Measurements from ENCODE around the gene NUMB.

NUMB gene

GRCh38 chr14:73259837-73260236 is 198.5 kb downstream of the NUMB start:
- H2AFZ ChIP-seq (ENCODE audit: low read depth): no peak overlapping the region
- no peaks in the 10 kb centered on the region for H4K20me1 ChIP-seq (ENCODE audit: insufficient read depth)
- H3K4me3 ChIP-seq (IDR thresholded peaks at IDR 0.05; ENCODE audit: insufficient read depth, low read depth, low read length): no peak overlapping the region
- no peaks in the 10 kb centered on the region for H3K27me3 ChIP-seq (ENCODE audit: insufficient read depth, low read depth)
- TF ChIP-seq CTCF (conservative IDR thresholded peaks at IDR 0.05; ENCODE audit: low read depth, low read length): no peak
- H3K27ac ChIP-seq: no peak overlapping the region
- no peak overlapping the region for H3K9ac ChIP-seq
- H3K79me2 ChIP-seq (ENCODE audit: insufficient read depth, low read depth): no peaks in the 10 kb centered on the region
- no peaks in the 10 kb centered on the region for H3K36me3 ChIP-seq (ENCODE audit: insufficient read depth)
- no peaks in the 10 kb centered on the region for H3K4me1 ChIP-seq (ENCODE audit: low read depth, poor library complexity, severe bottlenecking)
- no peak overlapping the region for H3K4me2 ChIP-seq

- Histone ChIP-seq H3K4me3 (IDR thresholded peaks at IDR 0.05; ENCODE audit: insufficient read depth, low read depth, low read length) (no peak overlapping the region), H3K27me3 (ENCODE audit: insufficient read depth, low read depth) (no peaks in the 10 kb centered on the region), H3K4me2 (no peak overlapping the region), H3K9ac (no peak overlapping the region), H3K36me3 (ENCODE audit: insufficient read depth) (no peaks in the 10 kb centered on the region), H4K20me1 (ENCODE audit: insufficient read depth) (no peaks in the 10 kb centered on the region), H3K4me1 (ENCODE audit: low read depth, poor library complexity, severe bottlenecking) (no peaks in the 10 kb centered on the region), H2AFZ (ENCODE audit: low read depth) (no peak overlapping the region), H3K79me2 (ENCODE audit: insufficient read depth, low read depth) (no peaks in the 10 kb centered on the region), H3K27ac (no peak overlapping the region)
- no peak for TF ChIP-seq CTCF (conservative IDR thresholded peaks at IDR 0.05; ENCODE audit: low read depth, low read length)
Measured at GRCh38 chr14:73258845-73259611, 199.3 kb downstream of the NUMB start.

GRCh38 chr14:73258076-73258475 is 200.3 kb downstream of the NUMB start:
- Histone ChIP-seq H3K4me2 (no peak overlapping the region), H3K27me3 (ENCODE audit: insufficient read depth, low read depth) (no peaks in the 10 kb centered on the region), H3K4me1 (ENCODE audit: low read depth, poor library complexity, severe bottlenecking) (no peaks in the 10 kb centered on the region), H3K79me2 (ENCODE audit: insufficient read depth, low read depth) (no peaks in the 10 kb centered on the region), H3K27ac (no peak overlapping the region), H4K20me1 (ENCODE audit: insufficient read depth) (no peaks in the 10 kb centered on the region), H3K4me3 (IDR thresholded peaks at IDR 0.05; ENCODE audit: insufficient read depth, low read depth, low read length) (no peak overlapping the region), H3K9ac (no peak overlapping the region), H2AFZ (ENCODE audit: low read depth) (no peak overlapping the region), H3K36me3 (ENCODE audit: insufficient read depth) (no peaks in the 10 kb centered on the region)
- TF ChIP-seq CTCF (conservative IDR thresholded peaks at IDR 0.05; ENCODE audit: low read depth, low read length): no peak

GRCh38 chr14:73255693-73256225 is 202.6 kb downstream of the NUMB start:
- H3K36me3 ChIP-seq (ENCODE audit: insufficient read depth): no peaks in the 10 kb centered on the region
- H3K79me2 ChIP-seq (ENCODE audit: insufficient read depth, low read depth): no peaks in the 10 kb centered on the region
- H4K20me1 ChIP-seq (ENCODE audit: insufficient read depth): no peaks in the 10 kb centered on the region
- no peak overlapping the region for H3K9ac ChIP-seq
- no peak overlapping the region for H3K4me3 ChIP-seq (IDR thresholded peaks at IDR 0.05; ENCODE audit: insufficient read depth, low read depth, low read length)
- H3K4me2 ChIP-seq: no peak overlapping the region
- H3K27me3 ChIP-seq (ENCODE audit: insufficient read depth, low read depth): no peaks in the 10 kb centered on the region
- H3K27ac ChIP-seq: no peak overlapping the region
- TF ChIP-seq CTCF (conservative IDR thresholded peaks at IDR 0.05; ENCODE audit: low read depth, low read length): no peak
- H3K4me1 ChIP-seq (ENCODE audit: low read depth, poor library complexity, severe bottlenecking): no peaks in the 10 kb centered on the region
- no peak overlapping the region for H2AFZ ChIP-seq (ENCODE audit: low read depth)
